GM18861 (cell line): ENCODE data around the gene ECI1.

Experiments
- ATAC-seq: cut with Tn5 transposase; IDR thresholded peaks from one replicate; pipeline ENCODE4 v1.9.1; 2021; ENCODE audit not compliant: unreplicated experiment

The ECI1 gene, protein sequence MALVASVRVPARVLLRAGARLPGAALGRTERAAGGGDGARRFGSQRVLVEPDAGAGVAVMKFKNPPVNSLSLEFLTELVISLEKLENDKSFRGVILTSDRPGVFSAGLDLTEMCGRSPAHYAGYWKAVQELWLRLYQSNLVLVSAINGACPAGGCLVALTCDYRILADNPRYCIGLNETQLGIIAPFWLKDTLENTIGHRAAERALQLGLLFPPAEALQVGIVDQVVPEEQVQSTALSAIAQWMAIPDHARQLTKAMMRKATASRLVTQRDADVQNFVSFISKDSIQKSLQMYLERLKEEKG

DNA sequence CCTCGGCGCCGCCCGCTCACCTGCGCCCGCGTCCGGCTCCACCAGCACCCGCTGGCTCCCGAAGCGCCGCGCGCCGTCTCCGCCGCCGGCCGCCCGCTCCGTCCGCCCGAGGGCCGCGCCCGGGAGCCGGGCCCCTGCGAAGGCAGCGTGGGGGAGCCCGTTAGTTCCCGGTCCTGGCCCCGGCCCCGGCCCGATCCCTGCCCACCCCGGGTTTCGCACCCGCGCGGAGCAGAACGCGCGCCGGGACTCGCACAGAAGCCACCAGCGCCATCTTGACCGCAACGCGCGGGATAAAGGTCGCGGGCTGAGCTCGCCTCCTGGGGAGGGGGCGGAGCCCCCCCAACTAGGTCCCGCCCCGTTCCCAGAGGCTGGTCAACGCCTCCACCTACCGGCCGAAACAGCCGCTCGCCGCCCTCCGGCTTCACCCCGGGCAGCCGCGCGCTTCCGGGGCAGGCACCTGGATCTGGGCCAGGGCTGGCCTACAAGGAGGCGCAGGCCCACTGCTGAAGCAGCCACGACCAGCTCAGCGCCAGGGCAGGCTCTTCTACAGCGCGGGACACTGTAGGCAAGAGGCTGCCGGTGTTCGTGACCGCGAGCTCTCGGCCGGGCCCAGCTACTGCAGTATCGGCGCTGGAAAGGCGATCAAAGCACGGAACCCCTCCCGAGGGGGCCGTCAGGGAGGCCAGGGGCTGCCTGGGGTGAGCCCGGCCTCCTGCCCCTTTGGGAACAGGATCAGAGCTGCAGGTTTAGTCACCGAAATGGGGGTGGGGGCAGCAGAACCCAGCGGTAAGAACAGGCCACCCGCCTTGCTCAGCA, at the start of gene ECI1:
Gene ECI1 (minus strand): TSS at position 292 of the 816 bp plus-strand sequence. CDS start 21 bp downstream, at position 271.
- ATAC-seq = peak; percentile 75

DNA sequence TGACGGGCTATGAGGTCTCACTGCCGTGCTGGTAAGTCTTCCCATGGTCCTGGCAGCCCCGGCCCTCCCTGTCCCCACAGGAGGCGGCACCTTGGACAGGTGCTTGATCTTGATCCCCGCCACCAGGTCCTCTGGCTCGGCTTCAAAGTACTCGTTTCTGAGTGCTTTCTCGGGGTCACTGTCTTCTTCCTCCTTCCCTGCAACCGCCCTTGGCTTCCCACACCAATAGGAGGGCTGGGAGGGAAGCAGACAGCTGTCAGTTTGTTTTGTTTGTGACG, 48.5 kb upstream of the ECI1 start:
- ATAC-seq = no peak

DNA sequence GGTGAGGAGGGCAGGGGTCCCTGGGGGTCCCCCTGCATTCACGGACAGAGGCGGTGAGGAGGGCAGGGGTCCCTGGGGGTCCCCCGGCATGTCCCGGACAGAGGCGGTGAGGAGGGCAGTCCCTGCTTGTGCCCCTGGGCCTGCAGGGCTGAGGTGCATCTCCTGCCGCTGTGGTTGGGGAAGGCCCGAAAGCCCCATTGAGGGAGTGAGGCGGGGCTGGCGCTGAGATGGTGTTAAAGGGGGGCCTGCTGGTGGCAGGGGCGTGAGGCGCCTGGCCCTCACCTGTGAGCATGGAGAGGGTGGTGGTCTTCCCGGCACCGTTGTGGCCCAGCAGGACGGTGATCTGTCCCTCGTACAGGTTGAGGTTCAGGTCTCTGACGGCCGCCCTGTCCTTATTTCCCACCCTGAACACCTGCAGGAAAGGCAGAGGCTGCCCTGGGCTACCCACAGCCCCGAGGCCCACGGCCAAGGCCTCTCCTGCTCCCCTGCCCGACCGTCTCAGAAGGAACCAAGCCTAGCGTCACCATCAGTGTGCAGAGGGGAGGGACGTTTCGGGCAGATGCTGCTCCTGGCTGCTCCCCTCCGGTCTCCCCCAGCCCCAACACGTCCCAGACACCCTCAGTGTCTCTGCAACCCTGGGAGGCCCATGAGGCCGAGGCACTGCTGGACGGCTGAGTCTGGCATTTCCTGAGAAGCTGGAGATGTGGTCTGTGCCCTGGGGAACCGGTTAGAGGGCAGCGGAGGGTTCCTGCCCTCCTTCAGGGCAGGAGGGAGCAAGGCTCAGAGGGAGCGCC, 47.9 kb upstream of the ECI1 start:
- ATAC-seq = no peak

DNA sequence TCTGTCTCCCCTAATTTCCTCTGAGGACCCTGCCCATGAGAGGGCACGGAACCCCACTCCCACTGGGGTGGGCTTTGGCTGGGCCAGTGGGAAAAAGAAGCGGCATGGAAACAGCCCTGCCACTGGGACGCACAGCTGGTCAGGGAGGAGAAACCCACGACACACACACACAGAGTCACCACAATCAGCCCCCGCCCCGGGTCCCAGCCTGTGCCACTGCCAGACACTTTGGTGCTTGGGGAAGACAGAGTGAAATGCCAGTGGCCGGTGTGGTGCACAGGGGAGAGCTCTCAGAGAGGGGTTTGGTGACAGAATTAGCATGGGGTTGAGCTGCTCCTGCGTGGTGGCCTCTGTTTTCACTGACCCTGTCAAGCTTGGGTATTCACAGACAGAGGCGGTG, 47.2 kb upstream of the ECI1 start:
- ATAC-seq = no peak

DNA sequence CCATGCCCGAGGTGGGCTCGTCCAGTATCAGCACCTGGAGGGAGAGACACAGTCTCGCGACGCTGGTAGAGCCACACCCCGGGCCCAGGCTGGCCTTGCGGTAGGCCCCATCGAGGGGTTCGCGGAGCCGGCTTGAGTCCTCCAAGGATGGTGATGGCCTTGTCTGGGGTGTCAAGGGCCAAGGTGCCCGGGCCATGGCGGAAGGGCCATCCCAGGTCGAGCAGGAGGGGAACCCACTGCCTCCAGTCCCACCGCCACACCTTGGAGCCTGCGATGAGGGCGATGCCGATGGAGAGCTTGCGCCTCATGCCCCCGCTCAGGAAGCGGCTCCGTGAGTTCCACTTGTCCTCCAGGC, 46.1 kb upstream of the ECI1 start:
- ATAC-seq = no peak

DNA sequence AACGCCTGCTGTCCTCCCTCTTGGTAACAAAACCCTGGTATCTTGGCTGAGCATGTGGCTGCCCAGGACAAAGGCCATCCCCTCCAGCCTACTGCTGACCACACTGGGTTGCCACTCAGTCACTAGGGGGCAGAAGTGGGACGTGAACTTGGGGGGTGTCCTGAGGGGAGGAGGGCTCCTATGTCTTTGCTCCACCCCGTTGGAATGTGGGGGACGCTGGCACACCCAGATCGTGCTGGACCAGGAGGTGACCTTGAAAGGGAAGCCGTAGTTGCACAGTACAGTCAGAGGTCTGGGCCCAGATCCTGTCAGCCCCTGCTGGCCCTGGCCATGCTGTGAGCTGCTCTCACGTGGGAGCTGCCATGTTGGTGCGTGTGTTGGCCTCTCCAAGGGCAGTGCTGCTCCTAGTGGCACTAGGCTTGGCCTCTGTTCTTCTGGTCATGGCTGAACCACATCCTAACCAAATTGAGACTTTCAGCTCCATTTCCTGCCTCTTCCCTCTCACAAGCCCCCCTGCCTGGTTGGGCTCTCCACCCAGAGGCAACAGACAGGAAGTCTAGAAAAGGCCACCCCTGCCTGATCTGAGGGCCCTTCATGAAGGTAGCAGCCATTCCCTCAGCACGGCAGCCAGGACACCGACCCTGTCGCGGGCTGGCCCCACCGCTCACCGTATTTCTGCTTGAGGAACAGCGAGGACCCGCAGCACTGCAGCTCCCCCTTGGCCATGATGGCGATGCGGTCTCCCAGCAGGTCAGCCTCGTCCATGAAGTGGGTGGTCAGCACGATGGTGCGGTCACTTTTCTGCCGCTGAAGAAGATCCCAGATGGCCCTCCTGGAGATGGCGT, 45.5 kb upstream of the ECI1 start:
- no peak for ATAC-seq

DNA sequence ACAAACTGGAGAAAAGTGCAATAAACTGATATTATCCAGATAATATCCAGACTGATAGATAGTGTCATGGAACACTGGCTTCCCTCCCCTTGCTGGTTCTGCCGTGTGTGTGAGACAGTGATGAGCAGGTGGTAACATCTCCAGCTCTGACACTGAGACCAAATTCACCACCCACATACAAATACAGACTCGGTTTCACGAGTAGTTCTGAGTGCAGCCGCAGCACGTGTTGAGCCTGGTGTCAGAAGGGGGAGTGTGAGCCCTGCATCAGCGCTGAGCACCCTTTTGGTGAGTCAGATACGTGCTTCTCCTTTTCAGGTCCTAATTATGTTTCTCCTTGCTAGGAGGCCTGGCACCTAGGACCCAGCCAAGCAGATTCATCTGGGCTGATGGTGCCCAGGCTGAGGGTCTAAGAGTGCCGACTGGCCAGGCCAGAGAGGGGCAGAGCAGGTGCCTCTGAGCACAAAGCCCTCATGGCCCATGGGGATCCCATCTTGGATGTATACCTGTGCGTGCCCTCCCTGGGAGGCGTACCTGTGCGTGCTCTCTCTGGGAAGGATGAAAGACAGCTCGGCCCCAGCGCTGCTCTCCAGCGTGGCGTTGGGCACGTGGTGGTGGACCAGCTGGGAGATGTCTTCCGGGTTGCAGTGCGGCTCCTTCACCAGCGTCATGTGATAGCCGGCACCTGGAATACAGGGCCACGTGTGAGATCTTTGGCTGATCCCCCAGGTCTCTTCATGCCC, 43.8 kb upstream of the ECI1 start:
- ATAC-seq = peak; percentile 56

DNA sequence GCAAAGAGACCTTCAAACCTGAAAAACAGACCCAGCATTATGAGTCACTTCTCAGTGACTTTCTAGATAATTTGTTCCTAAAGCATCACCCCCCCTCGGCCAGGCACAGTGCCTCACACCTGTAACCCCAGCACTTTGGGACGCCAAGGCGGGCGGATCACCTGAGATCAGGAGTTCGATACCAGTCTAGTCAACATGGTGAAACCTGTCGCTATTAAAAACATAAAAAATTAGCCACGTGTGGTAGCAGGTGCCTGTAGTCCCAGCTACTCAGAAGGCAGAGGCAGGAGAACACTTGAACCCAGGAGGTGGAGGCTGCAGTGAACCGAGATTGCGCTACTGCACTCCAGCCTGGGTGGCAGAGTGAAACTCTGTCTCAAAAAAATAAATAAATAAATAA, 40.8 kb upstream of the ECI1 start:
- no peak for ATAC-seq

DNA sequence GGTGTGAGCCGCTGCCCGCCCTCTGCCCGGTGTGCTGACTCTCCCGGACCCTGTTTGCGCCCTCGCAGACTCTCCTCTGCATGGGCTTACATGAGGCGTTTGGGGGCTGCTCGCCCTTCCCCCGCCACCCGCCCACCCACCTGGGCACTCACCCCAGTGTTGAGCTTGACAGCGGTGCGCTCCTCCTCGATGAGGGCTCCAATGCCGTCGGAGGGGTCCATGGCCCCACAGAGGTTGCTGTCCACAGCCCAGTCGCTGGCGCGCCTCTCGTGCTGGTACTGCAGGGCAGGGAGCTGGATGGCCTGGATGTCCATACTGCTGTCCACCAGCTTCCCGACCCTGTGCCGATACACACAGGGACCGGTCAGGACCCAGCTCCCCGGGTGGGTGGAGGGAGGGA, 37.9 kb upstream of the ECI1 start:
- ATAC-seq = no peak

DNA sequence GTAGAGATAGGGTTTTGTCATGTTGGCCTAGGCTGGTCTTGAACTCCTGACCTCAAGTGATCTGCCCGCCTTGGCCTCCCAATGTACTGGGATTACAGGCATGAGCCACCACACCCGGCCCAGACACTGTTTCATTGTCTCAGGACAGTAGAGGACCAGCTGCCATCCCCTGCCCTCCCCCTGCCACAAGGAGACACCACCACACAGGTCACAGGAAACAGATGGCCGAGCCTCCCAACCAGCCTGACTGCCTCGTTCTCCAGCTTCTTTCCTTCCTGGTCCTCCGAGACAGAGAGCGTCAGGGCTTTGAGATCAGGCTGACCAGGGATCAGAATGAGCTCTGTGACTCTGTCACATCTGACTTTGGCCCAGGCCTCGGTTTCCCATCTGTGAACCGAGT, 37.3 kb upstream of the ECI1 start:
- no peak for ATAC-seq

DNA sequence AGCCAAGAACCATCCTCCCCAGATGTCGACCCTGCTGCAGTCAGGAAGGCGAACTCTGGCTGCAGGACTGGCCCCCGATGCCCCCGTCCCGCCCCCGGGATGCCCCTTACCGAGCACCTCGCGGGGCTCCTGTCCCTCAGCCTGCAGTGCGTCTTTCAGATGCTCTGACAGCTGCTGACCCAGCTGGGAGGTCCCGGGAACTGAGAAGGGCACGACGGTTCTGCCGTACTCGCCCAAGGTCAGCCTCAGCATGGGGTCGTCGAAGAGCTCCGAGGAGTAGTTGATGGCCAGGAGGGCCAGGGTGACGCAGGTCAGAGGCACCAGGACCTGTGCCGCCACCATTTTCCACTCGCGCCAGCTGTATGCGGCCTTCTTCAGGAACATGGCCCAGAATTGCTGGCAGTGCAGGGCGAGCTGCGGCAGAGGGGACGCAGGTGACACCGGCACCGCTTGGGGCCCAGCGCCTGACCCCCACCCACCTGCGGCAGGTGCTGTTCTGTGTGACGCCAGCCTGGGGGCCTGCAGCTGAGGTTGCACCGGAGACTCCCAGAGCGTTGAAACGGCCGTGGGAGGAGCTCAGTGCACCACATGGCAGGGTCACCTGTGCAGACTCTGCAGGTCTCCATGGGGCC, 36.6 kb upstream of the ECI1 start:
- ATAC-seq = no peak

DNA sequence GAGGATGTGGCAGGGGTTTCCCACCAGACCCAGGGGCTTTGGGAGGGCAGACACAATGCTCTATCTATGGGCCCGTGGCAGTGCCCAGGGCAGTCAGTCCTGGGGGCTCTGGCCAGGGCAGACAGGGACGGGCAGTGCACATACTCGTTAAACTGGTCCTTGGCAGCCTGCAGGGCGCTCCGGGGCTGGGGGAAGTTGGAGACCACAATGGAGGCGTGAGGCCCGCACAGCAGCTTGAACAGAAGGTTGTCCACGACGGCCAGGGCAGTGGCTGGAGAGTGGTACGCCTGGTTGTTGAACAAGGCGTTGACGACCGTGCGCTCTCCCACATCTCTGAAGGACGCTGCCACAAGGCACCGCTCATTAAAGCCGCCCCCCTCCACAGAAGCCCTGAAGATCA, 35.2 kb upstream of the ECI1 start:
- no peak for ATAC-seq

DNA sequence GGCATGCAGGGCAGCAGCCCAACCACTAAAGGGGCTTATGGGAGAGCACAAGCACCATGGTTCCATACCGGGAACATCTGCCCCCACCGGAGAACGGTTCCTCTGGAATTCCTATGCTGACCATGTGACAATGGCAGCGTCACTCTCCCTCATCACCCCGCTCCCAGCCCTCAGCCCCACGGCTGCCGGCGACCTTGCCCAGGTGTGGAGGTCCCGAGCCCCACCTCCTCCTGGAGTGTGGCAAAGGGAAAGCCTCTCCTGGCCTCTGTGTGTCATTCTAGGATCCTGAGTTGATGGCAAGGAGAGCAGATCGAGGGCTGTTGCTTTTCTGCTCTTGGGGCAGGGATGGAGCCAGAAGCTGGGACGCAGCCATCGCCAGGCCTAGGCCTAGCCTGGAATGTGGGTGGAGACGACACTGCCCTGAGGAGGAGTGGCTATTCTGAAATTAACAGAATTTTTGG, 34.4 kb upstream of the ECI1 start:
- ATAC-seq = no peak

DNA sequence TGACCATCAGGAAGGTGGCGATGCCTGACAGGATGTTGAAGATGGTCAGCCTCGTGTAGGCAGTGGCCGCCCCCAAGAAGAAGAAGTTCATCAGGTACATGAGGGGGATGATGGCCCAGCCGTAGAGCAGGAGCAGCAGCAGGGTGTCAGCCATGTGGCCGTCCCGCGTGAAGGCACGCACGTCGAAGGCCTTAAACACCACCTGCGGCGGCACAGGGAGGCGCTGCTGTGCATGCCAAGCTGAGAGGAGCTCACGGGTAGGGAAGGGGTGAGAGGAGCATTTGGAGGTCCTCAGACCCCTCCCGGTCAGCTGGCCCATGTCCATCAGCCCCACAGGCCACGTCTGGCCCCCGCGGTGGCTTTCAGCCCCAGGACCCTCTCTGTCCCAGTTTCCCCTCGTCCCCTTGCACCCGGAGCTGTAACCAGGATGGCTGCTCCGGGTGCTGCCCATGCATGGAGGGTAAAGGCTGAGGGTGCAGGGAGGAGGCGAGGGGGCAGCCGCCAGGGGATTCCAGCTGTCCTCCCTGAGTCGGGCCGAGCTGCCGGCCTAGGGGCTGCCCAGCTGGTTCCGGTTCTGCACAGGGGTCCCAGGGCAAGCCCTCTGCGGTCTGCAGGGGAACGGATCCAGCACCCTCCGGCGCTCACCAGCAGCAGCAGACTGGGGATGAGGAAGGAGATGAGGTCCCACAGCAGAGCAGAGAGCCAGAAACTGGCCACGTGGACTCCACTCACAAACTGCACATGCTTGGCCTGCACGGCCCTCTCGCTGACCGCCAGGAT, 33.6 kb upstream of the ECI1 start:
- no peak for ATAC-seq

DNA sequence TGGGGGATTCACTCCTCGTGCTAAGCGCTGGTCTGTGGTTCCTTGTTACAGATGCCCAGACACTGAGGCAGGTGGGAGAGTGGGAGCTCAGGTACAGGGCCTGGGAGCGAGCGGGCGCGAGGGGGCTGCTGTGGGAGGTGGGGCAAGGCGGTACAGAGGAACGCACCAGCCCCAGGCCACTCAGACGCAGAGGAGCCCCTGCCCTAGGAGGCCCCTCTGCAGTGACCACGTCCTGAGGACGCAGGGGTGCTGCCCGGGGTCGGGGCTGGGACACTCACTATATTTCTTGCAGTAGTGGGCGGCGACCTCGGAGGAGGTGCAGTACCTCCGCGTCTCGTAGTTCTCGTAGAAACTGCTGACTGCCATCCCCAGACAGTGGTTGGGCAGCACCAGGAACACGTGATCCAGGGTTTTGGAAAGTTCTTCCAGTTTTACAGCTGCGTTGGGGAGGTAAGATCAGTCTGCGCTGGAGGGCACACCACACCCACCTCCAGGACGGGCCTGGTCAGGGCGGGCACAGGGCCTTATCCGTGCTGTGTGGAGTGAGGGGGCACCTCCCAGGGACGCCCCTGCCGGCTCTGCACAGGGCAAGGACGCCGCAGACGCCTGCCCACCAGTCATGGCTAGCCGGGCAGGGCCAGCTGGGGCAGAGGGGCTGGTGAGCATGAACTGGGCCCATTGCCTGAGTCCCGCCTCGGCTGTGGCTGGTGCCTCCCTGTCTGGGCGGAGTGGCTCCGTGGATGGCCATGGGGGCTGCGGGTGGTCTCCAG, 32.8 kb upstream of the ECI1 start:
- ATAC-seq = no peak

DNA sequence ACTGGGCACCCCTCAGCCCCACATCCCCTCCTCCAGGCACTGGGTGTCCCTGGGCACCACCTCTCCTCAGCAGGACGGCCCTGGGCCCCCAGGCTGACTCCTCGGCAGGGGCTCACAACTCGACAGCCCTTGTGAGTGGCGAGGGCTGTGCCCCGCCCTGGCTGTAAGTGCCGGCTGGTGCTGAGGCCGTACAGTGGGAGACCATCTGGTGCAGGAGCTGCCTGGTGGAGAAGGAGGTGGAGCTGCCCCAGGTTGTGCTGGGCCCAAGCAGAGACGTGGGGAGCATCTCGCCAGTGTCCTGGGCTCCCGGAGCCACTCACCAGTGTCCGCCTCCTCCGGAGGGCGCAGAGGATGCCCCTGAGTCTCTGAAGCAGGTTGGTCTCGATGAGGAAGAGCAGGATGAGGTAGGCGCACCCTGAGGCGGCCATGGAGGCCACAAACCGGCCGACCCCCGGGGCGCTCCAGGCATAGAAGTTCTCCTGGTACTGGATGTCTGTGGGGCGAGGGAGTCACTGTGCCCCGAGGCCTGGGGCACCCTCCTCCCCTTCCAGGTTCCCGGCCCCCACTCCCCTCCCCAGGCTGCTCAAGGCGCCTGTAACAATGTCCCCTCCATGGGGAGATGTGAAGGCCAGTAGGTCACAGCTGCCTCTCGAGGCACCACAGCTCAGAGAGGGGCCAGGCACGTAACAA, 31.6 kb upstream of the ECI1 start:
- ATAC-seq = no peak

DNA sequence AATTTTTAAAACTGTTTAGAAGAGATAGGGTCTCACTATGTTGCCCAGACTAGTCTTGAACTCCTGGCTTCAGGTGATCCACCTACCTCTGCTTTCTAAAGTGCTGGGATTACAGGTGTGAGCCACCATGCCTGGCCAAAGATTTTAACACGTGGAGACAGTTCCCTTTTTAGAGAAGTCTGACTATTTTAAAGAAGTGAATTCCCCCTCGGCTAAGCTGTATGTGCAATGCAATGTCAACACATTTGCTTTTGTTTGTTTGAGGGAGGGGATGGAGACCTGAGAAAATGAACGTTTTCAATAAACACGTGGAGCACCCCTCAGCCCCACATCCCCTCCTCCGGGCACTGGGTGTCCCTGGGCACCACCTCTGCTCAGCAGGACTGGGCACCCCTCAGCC, 30.9 kb upstream of the ECI1 start:
- ATAC-seq = no peak
